Endothelial cell of umbilical vein (primary cell): ENCODE data around the gene PLCH1. TPM values are rescaled to one million over a fixed set of nuclear protein-coding genes. Genes with fewer than 3 reads are reported as not detected.

Source experiments
- BruUV-seq: library from RNA; stranded (reverse); fragments of 400-500 nt; replicated peaks from 2 replicates; lab custom pipeline; 2021; lab: Mats Ljungman, UMichigan
- CTCF ChIA-PET: fragments of 300-600, 350-600 bp; sonication (Branson Sonifier 250); formaldehyde crosslinking; loops from one replicate; lab custom pipeline; 2021; ENCODE audit warnings: antibody characterized with exemption, inconsistent platforms; lab: Charles Lee
- POLR2A ChIA-PET: fragments of 300-600, 350-600 bp; sonication (Branson Sonifier 250); formaldehyde crosslinking; loops from one replicate; lab custom pipeline; 2021; ENCODE audit warnings: antibody characterized with exemption, inconsistent platforms; lab: Charles Lee
- DNase-seq: peaks from one replicate; pipeline ENCODE4 v3.0.0-alpha.2; 2011; ENCODE audit warnings: low read depth, low spot score
- FAIRE-seq: peaks from 2 replicates; lab custom pipeline; 2011; peaks lifted over from hg19 to GRCh38; lab: Jason Lieb, UNC
- H2AFZ ChIP-seq: 2 replicates; pipeline ENCODE4 v1.6.0; 2012; ENCODE audit warnings: low read depth, low read length, control low read depth, inconsistent platforms
- H3K27ac ChIP-seq: 2 replicates; pipeline ENCODE4 v1.5.1; 2011; ENCODE audit warnings: low read depth, mild to moderate bottlenecking, control low read depth, low read length, moderate library complexity; ENCODE audit not compliant: insufficient read depth
- H3K27me3 ChIP-seq, 2 experiments: 2 replicates each; pipeline versions ENCODE4 v1.6.0 to v1.6.1; 2011; ENCODE audit warnings: low read length in 2 of 2, mixed read lengths in 1 of 2; ENCODE audit not compliant: control insufficient read depth in 2 of 2, insufficient read depth in 2 of 2
- H3K36me3 ChIP-seq, 2 experiments: 2 replicates in 1 of 2; 3 replicates in 1 of 2; pipeline ENCODE4 v1.5.1; 2011; ENCODE audit warnings: low read length in 2 of 2, mild to moderate bottlenecking in 1 of 2, moderate library complexity in 1 of 2; ENCODE audit not compliant: control insufficient read depth in 2 of 2, insufficient read depth in 2 of 2; ENCODE audit errors: extremely low read depth in 1 of 2
- H3K4me1 ChIP-seq: 3 replicates; pipeline ENCODE4 v1.5.1; 2011; ENCODE audit warnings: mild to moderate bottlenecking, low read length; ENCODE audit not compliant: control insufficient read depth, insufficient read depth; ENCODE audit errors: extremely low read depth
- H3K4me2 ChIP-seq: 2 replicates; pipeline ENCODE4 v1.6.1; 2011; ENCODE audit warnings: low read length, control low read depth, mixed read lengths; ENCODE audit not compliant: insufficient read depth
- H3K4me3 ChIP-seq, 3 experiments: fragments of 200-600 bp in 1 of 3; sonication (generic), shearing (Covaris generic) in 1 of 3; replicated peaks in 1 of 3; 2 replicates each; pipeline ENCODE4 v1.5.1; 2011 to 2016; ENCODE audit warnings: control low read depth in 3 of 3, low read length in 3 of 3, mild to moderate bottlenecking in 2 of 3, inconsistent platforms in 1 of 3, low read depth in 1 of 3, moderate library complexity in 1 of 3; ENCODE audit not compliant: insufficient read depth in 1 of 3
- H3K79me2 ChIP-seq: 2 replicates; pipeline ENCODE4 v1.6.0; 2012; ENCODE audit warnings: low read length, inconsistent platforms; ENCODE audit not compliant: control insufficient read depth, insufficient read depth
- H3K9ac ChIP-seq: replicated peaks from 2 replicates; pipeline ENCODE3; 2011; ENCODE audit warnings: low read length, control low read depth; ENCODE audit not compliant: insufficient read depth; ENCODE audit errors: extremely low read depth
- H3K9me1 ChIP-seq: replicated peaks from 3 replicates; pipeline ENCODE4 v1.6.0; 2011; ENCODE audit warnings: mild to moderate bottlenecking, low read length; ENCODE audit not compliant: control insufficient read depth, insufficient read depth; ENCODE audit errors: extremely low read depth
- H3K9me3 ChIP-seq: replicated peaks from 2 replicates; pipeline ENCODE4 v1.5.1; 2012; ENCODE audit warnings: low read length, inconsistent platforms; ENCODE audit not compliant: control insufficient read depth, insufficient read depth
- H4K20me1 ChIP-seq: replicated peaks from 2 replicates; pipeline ENCODE3; 2011; ENCODE audit warnings: mild to moderate bottlenecking, low read length; ENCODE audit not compliant: control insufficient read depth, insufficient read depth; ENCODE audit errors: extremely low read depth
- EZH2 ChIP-seq: IDR thresholded peaks from 2 replicates; pipeline ENCODE4 v1.6.1; 2012; ENCODE audit warnings: borderline replicate concordance, low read depth, mild to moderate bottlenecking, moderate library complexity, low read length, inconsistent platforms; ENCODE audit not compliant: severe bottlenecking
- FOS ChIP-seq: IDR thresholded peaks from 2 replicates; pipeline ENCODE4 v1.6.1; 2011; ENCODE audit warnings: mild to moderate bottlenecking, low read length, moderate library complexity, borderline replicate concordance; ENCODE audit not compliant: insufficient read depth
- GATA2 ChIP-seq: IDR thresholded peaks from 2 replicates; pipeline ENCODE4 v1.7.0; 2011; ENCODE audit warnings: low read depth, mild to moderate bottlenecking, moderate library complexity, mixed read lengths, low read length; ENCODE audit not compliant: insufficient read length, insufficient read depth
- JUN ChIP-seq: IDR thresholded peaks from 2 replicates; pipeline ENCODE4 v1.6.1; 2011; ENCODE audit warnings: borderline replicate concordance, low read depth; ENCODE audit not compliant: insufficient read length, insufficient read depth
- MYC ChIP-seq: IDR thresholded peaks from one replicate; pipeline ENCODE4 v1.6.1; 2011; ENCODE audit warnings: mild to moderate bottlenecking, low read depth, low read length
- POLR2A ChIP-seq: IDR thresholded peaks from 2 replicates; pipeline ENCODE4 v1.6.1; 2012; ENCODE audit warnings: low read depth, mild to moderate bottlenecking, control low read depth, low read length
- POLR2AphosphoS5 ChIP-seq: IDR thresholded peaks from 2 replicates; pipeline ENCODE4 v1.6.1; 2012; ENCODE audit warnings: low read depth, mild to moderate bottlenecking, control low read depth, low read length, moderate library complexity; ENCODE audit not compliant: insufficient read depth
- dilution Hi-C: fragments of 300-500 bp; cut with MboI; formaldehyde crosslinking; loops from one replicate; pipeline ENCODE4 v1.15.0; 2019; ENCODE audit warnings: low sequenced_read_pairs; ENCODE audit not compliant: extremely low pct_ligation_motif_present
- intact Hi-C: fragments of 100-400 bp; cut with micrococcal nuclease; formaldehyde crosslinking; loops from one replicate; pipeline ENCODE4 v1.10.0; 2022
- polyA plus RNA-seq, 4 experiments: library from polyadenylated mRNA; depleted of rRNA in 3 of 4; stranded (reverse) in 3 of 4; unstranded in 1 of 4; fragments of >200 nt; gene quantifications; 2 replicates each; pipeline versions ENCODE4 v1.2.1 to v1.2.3, GENCODE V29; 2011 to 2012; ENCODE audit warnings: missing spikeins in 1 of 4
- total RNA-seq: library from RNA; stranded (reverse); gene quantifications from 2 replicates; pipeline ENCODE4 v1.2.3, GENCODE V29; 2021
- TF ChIP-seq, protein P1 (sequence below): IDR thresholded peaks from 2 replicates; pipeline ENCODE4 v1.6.1; 2011; ENCODE audit not compliant: insufficient read depth, insufficient read length
- TF ChIP-seq, protein P2 (sequence below), 2 donors: IDR thresholded peaks; 1 replicate in 1 of 2; 2 replicates in 1 of 2; pipeline ENCODE4 v1.5.1; 2011; ENCODE audit warnings: low read length in 2 of 2, mild to moderate bottlenecking in 2 of 2, moderate library complexity in 2 of 2, control low read depth in 1 of 2, inconsistent platforms in 1 of 2, low read depth in 1 of 2; ENCODE audit not compliant: insufficient read depth in 1 of 2; ENCODE audit errors: extremely low read depth in 1 of 2

PLCH1 gene
- total and polyA plus RNA-seq, 2 donors (not counting 3 experiments of a cell fraction or from before 2014, with no cell fraction given), result 0.03 TPM; not detected in 1

DNA sequence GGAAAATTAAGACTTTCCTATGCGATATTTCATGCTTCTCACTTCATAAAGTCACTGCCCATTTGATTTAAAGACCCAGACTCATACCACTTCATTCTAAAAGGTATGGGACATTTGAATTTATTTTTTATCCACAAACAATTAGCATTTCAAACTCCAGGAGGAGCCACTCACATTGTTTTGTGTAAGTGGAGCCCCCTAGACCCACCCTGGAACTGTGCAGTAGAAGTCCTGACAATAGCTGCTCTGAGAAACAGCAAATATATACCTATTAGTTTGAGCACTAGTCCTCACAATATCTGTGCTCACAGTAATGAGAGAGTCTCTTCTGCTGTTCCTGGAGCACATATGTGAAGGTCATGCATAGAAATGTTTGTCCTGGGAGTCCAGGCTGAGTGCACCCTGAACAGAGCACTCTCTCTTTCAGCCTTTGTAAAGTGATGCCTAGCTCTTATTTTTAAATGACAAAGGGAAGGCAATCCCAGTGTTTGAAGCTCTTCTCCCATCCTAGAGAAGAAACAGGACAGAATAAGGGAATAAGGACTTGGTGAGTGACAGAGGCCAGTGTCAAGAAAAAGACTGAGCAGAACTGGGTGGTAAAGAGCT lies 323.9 kb downstream of the PLCH1 start:
- Histone ChIP-seq H3K27ac (no peak overlapping the region), H3K4me3 (no peak overlapping the region), H3K79me2 (no peaks in the 10 kb centered on the region), H4K20me1 (no peaks in the 10 kb centered on the region), H3K9me1 (no peaks in the 10 kb centered on the region), H3K27me3 (no peaks in the 10 kb centered on the region), H3K4me1 (no peaks in the 10 kb centered on the region), H3K9ac (no peak overlapping the region), H3K36me3 (no peaks in the 10 kb centered on the region), H2AFZ (no peak overlapping the region), H3K4me2 (no peak overlapping the region), H3K9me3 (no peaks in the 10 kb centered on the region)
- BruUV-seq, result no TSS peak
- TF ChIP-seq FOS (no peak), POLR2AphosphoS5 (no peak), EZH2 (no peak), GATA2 (no peak), JUN (no peak), MYC (no peak), POLR2A (no peak)
- TF ChIP-seq, protein P1, sequence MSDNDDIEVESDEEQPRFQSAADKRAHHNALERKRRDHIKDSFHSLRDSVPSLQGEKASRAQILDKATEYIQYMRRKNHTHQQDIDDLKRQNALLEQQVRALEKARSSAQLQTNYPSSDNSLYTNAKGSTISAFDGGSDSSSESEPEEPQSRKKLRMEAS, result no peak
- TF ChIP-seq, protein P2, sequence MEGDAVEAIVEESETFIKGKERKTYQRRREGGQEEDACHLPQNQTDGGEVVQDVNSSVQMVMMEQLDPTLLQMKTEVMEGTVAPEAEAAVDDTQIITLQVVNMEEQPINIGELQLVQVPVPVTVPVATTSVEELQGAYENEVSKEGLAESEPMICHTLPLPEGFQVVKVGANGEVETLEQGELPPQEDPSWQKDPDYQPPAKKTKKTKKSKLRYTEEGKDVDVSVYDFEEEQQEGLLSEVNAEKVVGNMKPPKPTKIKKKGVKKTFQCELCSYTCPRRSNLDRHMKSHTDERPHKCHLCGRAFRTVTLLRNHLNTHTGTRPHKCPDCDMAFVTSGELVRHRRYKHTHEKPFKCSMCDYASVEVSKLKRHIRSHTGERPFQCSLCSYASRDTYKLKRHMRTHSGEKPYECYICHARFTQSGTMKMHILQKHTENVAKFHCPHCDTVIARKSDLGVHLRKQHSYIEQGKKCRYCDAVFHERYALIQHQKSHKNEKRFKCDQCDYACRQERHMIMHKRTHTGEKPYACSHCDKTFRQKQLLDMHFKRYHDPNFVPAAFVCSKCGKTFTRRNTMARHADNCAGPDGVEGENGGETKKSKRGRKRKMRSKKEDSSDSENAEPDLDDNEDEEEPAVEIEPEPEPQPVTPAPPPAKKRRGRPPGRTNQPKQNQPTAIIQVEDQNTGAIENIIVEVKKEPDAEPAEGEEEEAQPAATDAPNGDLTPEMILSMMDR (IDR thresholded peaks at IDR 0.05; ENCODE audit: extremely low read depth in 1 of 2, insufficient read depth in 1 of 2, low read depth in 1 of 2, low read length in 2 of 2), result no peak
- ChIA-PET POLR2A (no interaction called here), CTCF (no interaction called here)
- DNase-seq, result no peak
- intact Hi-C loops (no loop called here), dilution Hi-C loops (no loop called here)
- FAIRE-seq, result no peak
